GM19099 (cell line): ENCODE measurements around the gene PCNX1.

Source experiments
- POLR2A ChIP-seq: IDR thresholded peaks from 3 replicates; pipeline ENCODE4 v1.6.1; 2011; ENCODE audit warnings: low read depth; ENCODE audit not compliant: insufficient read length; ENCODE audit errors: extremely low read depth

The PCNX1 gene

DNA sequence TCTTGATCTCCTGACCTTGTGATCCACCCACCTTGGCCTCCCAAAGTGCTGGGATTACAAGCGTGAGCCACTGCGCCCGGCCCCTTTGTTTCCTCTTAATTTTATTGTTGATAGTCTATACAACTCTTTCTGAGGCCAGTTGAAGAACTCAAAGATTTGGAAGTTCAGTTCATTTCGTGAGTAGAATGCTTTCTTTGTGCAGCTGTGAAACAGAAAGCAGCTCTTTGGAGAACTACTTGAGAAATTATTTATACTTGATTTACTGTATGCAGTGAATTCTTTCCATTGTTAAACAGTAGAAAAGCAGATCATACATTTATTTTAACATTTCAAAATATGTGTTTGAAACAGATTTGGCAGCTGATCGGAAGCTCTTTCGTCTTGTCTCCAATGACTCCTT, 69.3 kb downstream of the PCNX1 start:
- TF ChIP-seq POLR2A = no peak

GRCh38 chr14:70981000-70981952, 74.0 kb downstream of the PCNX1 start:
- no peak for TF ChIP-seq POLR2A

DNA sequence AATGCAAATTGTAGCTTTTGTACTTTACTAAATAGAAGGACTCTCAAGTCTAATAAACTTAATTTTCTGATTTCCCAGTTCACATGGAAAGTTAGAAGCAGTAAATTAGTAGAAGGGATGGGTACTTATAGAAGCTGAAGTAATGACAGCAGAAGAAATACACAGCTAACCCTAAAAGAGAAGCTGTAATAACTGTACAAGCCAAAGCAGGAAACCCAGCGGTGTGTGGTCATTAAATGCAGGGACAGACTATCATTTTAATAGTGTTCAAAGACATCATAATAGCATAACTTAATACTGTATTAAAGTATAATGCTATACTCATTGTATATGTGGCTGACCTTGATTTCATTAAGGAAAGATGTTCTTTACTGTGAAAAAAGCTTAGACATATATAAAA, 74.9 kb downstream of the PCNX1 start:
- no peak for TF ChIP-seq POLR2A

DNA sequence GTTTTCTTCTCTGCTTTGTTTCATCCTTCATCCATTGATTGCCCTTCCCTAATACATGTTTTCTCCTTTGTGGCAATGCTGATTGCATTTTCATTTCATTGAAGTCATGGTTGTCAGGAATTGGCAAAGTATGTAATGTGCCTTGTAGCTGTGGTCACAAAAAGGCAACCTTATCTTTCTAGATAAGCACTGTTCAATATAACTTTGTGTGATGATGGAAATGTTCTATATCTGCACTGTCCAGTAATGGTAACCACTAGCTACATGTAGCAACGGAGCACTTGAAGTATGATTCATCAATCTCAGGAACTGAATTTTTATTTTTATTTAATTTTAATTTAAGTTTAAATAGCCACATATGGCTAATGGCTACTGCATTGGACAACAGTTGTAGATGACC, 79.8 kb downstream of the PCNX1 start:
- no peak for TF ChIP-seq POLR2A

- TF ChIP-seq POLR2A = no peak
Measured at GRCh38 chr14:70988452-70988851, 81.2 kb downstream of the PCNX1 start.

DNA sequence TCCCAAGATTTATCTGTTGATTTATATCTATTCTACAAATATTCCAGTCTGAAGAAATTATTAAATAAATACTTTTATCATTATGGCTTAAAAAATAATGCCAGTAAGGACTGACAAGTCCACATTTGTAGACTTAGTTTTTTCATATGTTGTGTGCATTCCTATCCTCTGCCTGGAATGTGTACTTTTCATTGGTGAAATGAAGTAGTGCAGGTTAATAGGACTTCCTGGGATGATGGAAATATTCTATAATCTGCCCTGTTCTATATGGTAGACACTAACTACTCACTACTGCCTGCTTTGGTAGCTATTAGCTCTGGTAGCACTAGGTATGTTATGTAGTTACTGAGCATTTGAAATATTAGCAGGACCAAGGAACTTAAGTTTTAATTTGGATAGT, 86.7 kb downstream of the PCNX1 start:
- no peak for TF ChIP-seq POLR2A

DNA sequence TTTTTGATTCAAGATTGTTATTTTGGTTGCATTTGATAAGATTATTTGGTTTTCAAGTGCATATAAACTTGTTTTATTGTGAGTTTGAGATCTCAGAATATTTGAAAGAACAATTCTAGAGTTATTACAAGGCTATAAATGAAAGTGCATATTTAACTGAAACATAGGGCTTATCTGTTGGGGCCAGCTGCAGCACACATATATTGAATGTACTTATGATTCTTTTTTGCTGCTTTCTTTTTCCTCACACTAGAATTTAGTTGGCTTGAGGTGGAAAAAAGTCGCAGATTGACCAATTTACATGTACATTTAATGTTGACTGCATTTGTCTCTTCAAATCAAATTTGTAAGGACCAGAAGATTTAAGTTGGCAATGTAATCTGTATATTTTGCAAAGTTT, 88.0 kb downstream of the PCNX1 start:
- no peak for TF ChIP-seq POLR2A

DNA sequence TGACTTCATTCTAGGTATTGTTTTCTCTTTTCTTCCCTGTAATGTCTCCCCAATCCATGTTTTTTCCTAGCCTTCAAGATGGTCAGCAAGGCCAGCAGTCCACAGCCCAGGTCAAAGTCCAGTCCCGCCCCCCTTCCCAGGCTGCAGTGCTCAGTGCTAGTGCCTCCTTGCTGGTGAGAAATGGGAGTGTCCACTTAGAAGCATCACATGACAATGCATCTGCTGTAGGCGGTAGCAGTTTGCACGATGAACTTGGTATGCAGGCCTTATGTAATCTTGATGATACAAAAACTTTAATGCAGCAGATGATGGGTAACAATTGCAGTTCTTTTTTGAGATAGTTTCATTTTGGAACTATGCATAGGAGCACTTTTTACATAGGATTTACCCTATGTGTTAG, 88.4 kb downstream of the PCNX1 start:
- no peak for TF ChIP-seq POLR2A

GRCh38 chr14:70999117-70999516, 91.9 kb downstream of the PCNX1 start:
- no peak for TF ChIP-seq POLR2A

DNA sequence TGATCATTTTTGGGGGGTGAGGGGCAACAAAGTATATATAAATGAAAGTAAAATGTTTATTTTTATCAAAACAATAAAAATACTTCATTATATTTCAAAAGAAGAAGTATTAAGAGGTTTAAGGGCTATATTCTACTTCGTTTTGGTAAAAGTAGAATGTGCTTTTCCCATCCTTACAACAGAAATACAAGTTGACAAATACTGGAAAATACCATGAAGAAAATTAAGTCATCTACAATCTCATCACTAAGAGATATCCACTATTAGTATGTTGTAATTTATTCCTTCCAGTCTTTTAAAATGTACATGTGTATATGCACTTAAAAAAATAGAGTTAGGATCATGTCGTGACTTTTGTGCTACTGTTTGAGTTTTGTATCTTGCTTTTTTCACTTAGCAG, 92.8 kb downstream of the PCNX1 start:
- no peak for TF ChIP-seq POLR2A

- TF ChIP-seq POLR2A = no peak
Measured at GRCh38 chr14:71001742-71002141, 94.5 kb downstream of the PCNX1 start.

GRCh38 chr14:71003156-71003555, 95.9 kb downstream of the PCNX1 start:
- no peak for TF ChIP-seq POLR2A

DNA sequence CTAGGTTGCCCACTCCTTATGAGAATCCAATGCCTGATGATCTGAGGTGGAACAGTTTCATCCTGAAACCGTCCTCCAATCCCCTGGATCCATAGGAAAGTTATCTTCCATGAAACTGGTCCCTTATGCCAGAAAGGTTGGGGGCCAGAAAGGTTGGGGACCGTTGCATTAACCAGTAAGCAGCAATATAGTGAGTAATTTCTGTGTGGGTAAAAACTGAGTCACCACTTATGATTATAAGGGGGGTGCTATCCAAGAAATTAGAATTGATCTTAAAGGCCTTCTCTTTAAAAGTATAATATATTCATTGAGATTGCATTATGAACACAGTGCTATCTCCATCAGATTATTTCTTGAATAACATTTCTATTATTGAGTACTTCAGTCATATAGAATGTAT, 97.2 kb downstream of the PCNX1 start:
- TF ChIP-seq POLR2A = no peak

- no peak for TF ChIP-seq POLR2A
Measured at GRCh38 chr14:71005076-71005475, 97.8 kb downstream of the PCNX1 start.

- TF ChIP-seq POLR2A = no peak
Measured at GRCh38 chr14:71006200-71006563, 98.9 kb downstream of the PCNX1 start.

DNA sequence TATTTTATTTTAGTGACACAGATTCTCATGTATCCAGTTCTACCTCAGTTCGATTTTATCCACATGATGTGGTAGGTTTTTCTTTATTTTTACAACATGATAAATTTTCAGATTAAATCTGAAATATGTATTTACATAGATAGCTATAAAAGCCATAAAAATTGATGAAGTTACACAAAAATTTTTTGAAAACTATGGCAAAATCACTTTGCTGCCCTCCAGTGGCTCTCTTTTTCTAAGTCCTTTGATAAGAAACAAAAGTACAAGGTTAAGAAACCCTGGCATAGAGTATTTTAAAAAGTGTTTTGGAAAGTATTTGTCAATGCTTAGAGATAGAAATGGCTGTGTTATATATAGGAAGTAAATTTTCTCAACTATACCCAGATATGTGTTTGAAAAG, 104.2 kb downstream of the PCNX1 start:
- TF ChIP-seq POLR2A = no peak

DNA sequence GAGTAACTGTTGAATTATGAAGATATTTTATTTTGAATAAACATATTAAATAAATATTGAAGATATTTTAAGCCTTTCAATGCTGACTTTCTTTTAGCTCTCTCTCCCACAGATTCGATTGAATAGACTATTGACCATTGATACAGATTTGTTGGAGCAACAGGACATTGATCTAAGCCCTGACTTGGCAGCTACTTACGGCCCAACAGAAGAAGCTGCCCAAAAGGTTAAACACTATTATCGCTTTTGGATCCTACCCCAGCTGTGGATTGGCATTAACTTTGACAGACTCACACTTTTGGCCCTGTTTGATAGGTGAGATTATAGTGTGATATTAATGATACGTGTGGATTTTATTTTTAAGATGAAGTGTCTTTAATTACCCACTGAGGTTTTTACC, 105.6 kb downstream of the PCNX1 start:
- no peak for TF ChIP-seq POLR2A
